Liver (tissue), 9 donors: ENCODE results near the gene CDH4. TPM values are rescaled to one million over a fixed set of nuclear protein-coding genes. Genes with fewer than 3 reads are reported as not detected.

Experiments used
- DNase-seq: peaks from one replicate; pipeline ENCODE4 v3.0.0-alpha.2; 2017; ENCODE audit warnings: low spot score
- H3K27ac ChIP-seq, 2 donors: one replicate each; pipeline ENCODE4 v1.7.0; 2013; ENCODE audit warnings: inconsistent platforms in 2 of 2, low read length in 2 of 2, control low read depth in 1 of 2, low read depth in 1 of 2, mild to moderate bottlenecking in 1 of 2
- H3K27me3 ChIP-seq, 4 donors: one replicate each; pipeline versions ENCODE4 v1.6.1 to v1.7.0; 2013; ENCODE audit warnings: low read length in 3 of 4, inconsistent platforms in 1 of 4, mild to moderate bottlenecking in 1 of 4, moderate library complexity in 1 of 4; ENCODE audit not compliant: control insufficient read depth in 4 of 4, insufficient read depth in 4 of 4
- H3K36me3 ChIP-seq, 4 donors: one replicate each; pipeline versions ENCODE4 v1.6.1 to v1.7.0; 2013; ENCODE audit warnings: low read length in 3 of 4, mild to moderate bottlenecking in 3 of 4, low read depth in 1 of 4, moderate library complexity in 1 of 4; ENCODE audit not compliant: control insufficient read depth in 4 of 4, insufficient read depth in 3 of 4
- H3K4me1 ChIP-seq, 4 donors: one replicate each; pipeline versions ENCODE4 v1.6.1 to v1.7.0; 2013; ENCODE audit warnings: low read length in 3 of 4, mild to moderate bottlenecking in 3 of 4, moderate library complexity in 1 of 4; ENCODE audit not compliant: control insufficient read depth in 4 of 4, insufficient read depth in 4 of 4
- H3K4me3 ChIP-seq, 3 donors: one replicate each; pipeline versions ENCODE4 v1.6.1 to v1.7.0; 2013; ENCODE audit warnings: low read length in 3 of 3, control low read depth in 1 of 3, low read depth in 1 of 3, mild to moderate bottlenecking in 1 of 3
- H3K9ac ChIP-seq, 2 donors: one replicate each; pipeline ENCODE4 v1.7.0; 2013; ENCODE audit warnings: low read length in 2 of 2, mild to moderate bottlenecking in 2 of 2, moderate library complexity in 2 of 2, control low read depth in 1 of 2, low read depth in 1 of 2
- H3K9me3 ChIP-seq, 4 donors: one replicate each; pipeline versions ENCODE4 v1.6.1 to v1.7.0; 2013; ENCODE audit warnings: low read length in 3 of 4; ENCODE audit not compliant: control insufficient read depth in 4 of 4
- EGR1 ChIP-seq, 2 donors: IDR thresholded peaks; 2 replicates each; pipeline ENCODE4 v1.6.1; 2016 to 2018; ENCODE audit warnings: antibody characterized with exemption in 2 of 2, low read depth in 2 of 2
- FOXA2 ChIP-seq: IDR thresholded peaks from 2 replicates; pipeline ENCODE4 v1.6.1; 2016; ENCODE audit warnings: antibody characterized with exemption
- GABPA ChIP-seq, 2 donors: IDR thresholded peaks in 1 of 2; conservative IDR thresholded peaks in 1 of 2; 2 replicates each; pipeline ENCODE4 v1.6.1; 2016; ENCODE audit warnings: antibody characterized with exemption in 2 of 2, mild to moderate bottlenecking in 1 of 2, moderate library complexity in 1 of 2
- HNF4A ChIP-seq, 2 donors: conservative IDR thresholded peaks; 2 replicates each; pipeline ENCODE4 v1.6.1; 2016; ENCODE audit warnings: antibody characterized with exemption in 2 of 2, mild to moderate bottlenecking in 2 of 2
- RAD21 ChIP-seq, 2 donors: IDR thresholded peaks; 2 replicates each; pipeline ENCODE4 v1.6.1; 2016; ENCODE audit warnings: antibody characterized with exemption in 2 of 2, mild to moderate bottlenecking in 2 of 2
- RXRA ChIP-seq, 2 donors: IDR thresholded peaks; 2 replicates each; pipeline ENCODE4 v1.6.1; 2017 to 2018; ENCODE audit warnings: antibody characterized with exemption in 2 of 2, mild to moderate bottlenecking in 1 of 2
- TAF1 ChIP-seq: conservative IDR thresholded peaks from 2 replicates; pipeline ENCODE4 v1.6.1; 2016; ENCODE audit warnings: antibody characterized with exemption, mild to moderate bottlenecking
- YY1 ChIP-seq: IDR thresholded peaks from 2 replicates; pipeline ENCODE4 v1.6.1; 2016; ENCODE audit warnings: antibody characterized with exemption, mild to moderate bottlenecking
- WGBS: extraction: QIAGEN DNeasy Blood & Tissue Kit; methylation state at CpG from one replicate; pipeline ENCODE4 v1.1.7; 2013; 5-methylcytosine and 5-hydroxymethylcytosine counted together
- polyA plus RNA-seq, 2 donors: library from polyadenylated mRNA; stranded (reverse) in 1 of 2; unstranded in 1 of 2; fragments of 200-250 nt in 1 of 2; fragments of >200 nt in 1 of 2; fragmentation: Nextera tagmentation in 1 of 2; extraction: Ambion mirVana in 1 of 2; gene quantifications; one replicate each; pipeline versions ENCODE4 v1.2.1 to v1.2.3, GENCODE V29; 2013 to 2015
- total RNA-seq, 2 donors: library from RNA; depleted of rRNA; stranded (reverse); fragments of >200 nt; gene quantifications; one replicate each; pipeline ENCODE4 v1.2.3, GENCODE V29; 2014
- donor health status: healthy.
- donor health status: healthy.
- donor health status: healthy.
- donor health status: healthy.
- donor health status: healthy.

Gene CDH4
- total and polyA plus RNA-seq, 4 donors: 0.03 to 0.25 (median 0.19) TPM; not detected in 1

DNA sequence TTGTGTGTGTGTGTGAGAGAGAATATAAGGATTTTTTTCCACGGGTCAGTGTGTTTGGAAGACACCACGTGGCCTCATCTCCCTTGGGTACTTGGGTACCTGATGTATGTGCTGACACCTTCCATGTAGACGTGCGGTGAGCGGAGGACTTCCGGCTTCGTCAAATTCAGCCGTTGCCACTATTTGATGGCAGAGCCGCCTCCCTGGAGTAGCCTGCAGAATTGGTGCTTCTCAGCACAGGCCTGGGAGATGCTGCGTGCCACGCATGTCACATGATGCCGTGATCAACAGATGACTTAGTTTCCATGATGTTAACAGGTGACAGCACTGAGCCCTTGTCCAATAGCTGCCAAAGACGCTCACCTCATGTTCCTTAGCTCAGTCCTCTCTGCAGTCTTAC, 69.4 kb downstream of the CDH4 start:
- 85% methylated on average over 13 of the region's 13 CpGs for WGBS
- TF ChIP-seq EGR1 (IDR thresholded peaks at IDR 0.05; ENCODE audit: low read depth in 2 of 2): no peak
- TF ChIP-seq HNF4A (conservative IDR thresholded peaks at IDR 0.05): no peak
- TF ChIP-seq RXRA (IDR thresholded peaks at IDR 0.05): no peak
- TF ChIP-seq FOXA2: no peak
- TF ChIP-seq YY1: no peak
- TF ChIP-seq RAD21 (IDR thresholded peaks at IDR 0.05): no peak
- no peaks in the 10 kb centered on the region for H3K9me3 ChIP-seq
- no peak for DNase-seq
- no peak overlapping the region for H3K27ac ChIP-seq
- no peak overlapping the region for H3K4me3 ChIP-seq
- H3K27me3 ChIP-seq: peaks cover 0 to 3% (median 0%) of the 10 kb centered on the region in 4 donors
- H3K4me1 ChIP-seq: no peaks in the 10 kb centered on the region
- no peaks in the 10 kb centered on the region for H3K36me3 ChIP-seq
- H3K9ac ChIP-seq: no peak overlapping the region

DNA sequence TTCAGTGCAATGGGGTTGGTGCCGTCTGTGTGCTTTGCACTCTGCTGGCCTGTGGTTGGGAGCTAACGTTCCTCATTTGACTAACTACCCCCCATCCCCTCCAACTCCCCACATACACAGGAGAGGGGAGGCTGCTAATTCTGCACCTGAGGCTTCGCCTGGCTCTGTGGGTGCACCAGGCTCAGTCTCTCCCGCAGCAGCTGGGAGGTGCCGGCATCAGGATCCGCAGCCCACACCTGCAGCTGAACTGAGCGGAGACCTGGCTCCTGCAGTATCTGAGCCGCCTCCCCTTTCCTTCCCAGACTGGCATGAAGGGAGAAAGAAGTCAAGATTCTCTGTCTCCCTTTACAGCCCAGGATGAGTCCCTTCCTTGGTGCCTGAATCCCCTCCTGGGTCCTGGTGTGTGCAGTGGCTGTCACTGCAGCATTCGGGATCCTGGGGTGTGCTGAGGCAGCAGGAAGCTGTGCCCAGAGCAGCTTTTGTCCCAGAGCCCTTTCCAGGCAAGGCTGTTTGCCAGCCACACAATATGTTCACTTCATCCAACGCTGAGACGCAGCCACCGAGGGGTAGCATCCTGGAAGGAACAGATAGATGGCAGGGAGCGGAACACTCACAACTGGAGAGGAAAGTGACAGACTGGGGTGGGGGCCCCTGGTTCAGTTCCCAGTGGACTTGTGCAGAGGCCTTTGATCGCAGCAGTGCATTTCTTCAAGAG, 70.2 kb downstream of the CDH4 start:
- no peak for DNase-seq
- Histone ChIP-seq H3K27ac (no peak overlapping the region), H3K4me1 (no peaks in the 10 kb centered on the region), H3K27me3 (peaks cover 0 to 3% (median 0%) of the 10 kb centered on the region in 4 donors), H3K36me3 (no peaks in the 10 kb centered on the region), H3K9me3 (no peaks in the 10 kb centered on the region), H3K4me3 (no peak overlapping the region), H3K9ac (no peak overlapping the region)
- 69% methylated on average over 14 of the region's 14 CpGs for WGBS
- no peak for TF ChIP-seq RAD21 (IDR thresholded peaks at IDR 0.05)
- no peak for TF ChIP-seq TAF1
- no peak for TF ChIP-seq FOXA2

DNA sequence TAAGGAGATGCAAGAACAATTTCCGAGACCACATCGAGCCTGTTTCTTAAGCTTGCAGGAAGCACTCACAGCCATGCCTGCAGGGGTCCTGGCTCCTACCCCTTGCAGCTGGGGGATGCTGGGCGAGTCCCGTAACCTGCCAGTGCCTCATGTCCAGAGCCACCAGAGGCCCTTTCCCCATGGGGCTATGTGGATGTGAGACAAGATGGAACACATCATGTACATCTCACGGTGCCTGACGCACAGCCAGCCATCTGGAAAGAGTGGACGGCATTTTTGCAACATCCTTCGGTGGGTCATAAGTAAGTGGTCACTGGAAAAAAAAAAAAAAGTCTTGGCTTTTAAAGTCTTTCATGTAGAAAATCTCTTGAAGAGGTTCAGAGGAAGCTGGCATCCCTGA, 72.8 kb downstream of the CDH4 start:
- TF ChIP-seq HNF4A (conservative IDR thresholded peaks at IDR 0.05): no peak
- TF ChIP-seq FOXA2: no peak
- TF ChIP-seq GABPA (IDR thresholded peaks at IDR 0.05 in 1 of 2, conservative IDR thresholded peaks at IDR 0.05 in 1 of 2): no peak
- no peak for TF ChIP-seq RXRA (IDR thresholded peaks at IDR 0.05)
- no peaks in the 10 kb centered on the region for H3K36me3 ChIP-seq
- H3K27me3 ChIP-seq: no peaks in the 10 kb centered on the region
- H3K4me1 ChIP-seq: no peaks in the 10 kb centered on the region
- H3K27ac ChIP-seq: no peak overlapping the region
- WGBS: 83% methylated on average over 8 of the region's 8 CpGs
- no peak overlapping the region for H3K9ac ChIP-seq
- no peaks in the 10 kb centered on the region for H3K9me3 ChIP-seq
- no peak for DNase-seq
- no peak overlapping the region for H3K4me3 ChIP-seq

DNA sequence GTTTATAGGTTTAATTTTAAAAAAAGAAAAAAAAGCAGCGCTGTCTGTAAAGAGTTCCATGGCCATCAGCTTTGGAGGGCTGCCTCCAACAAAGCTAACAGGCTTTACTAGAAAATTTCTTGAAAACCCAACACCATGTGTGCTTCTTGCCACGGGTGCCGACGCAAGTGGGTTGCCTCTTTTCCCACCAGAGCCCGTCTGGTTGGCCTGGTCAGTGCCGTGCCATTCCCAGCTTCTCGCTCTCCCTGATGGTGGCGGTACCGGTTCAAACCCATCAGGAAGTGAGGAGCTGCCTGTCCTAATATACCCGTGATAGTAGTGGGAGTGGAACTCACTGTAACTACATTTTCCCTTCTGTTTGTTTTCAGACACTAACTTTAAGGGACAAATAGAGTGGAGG, 73.7 kb downstream of the CDH4 start:
- Histone ChIP-seq H3K36me3 (no peaks in the 10 kb centered on the region), H3K27ac (no peak overlapping the region), H3K27me3 (no peaks in the 10 kb centered on the region), H3K4me3 (no peak overlapping the region), H3K9me3 (no peaks in the 10 kb centered on the region), H3K9ac (no peak overlapping the region), H3K4me1 (no peaks in the 10 kb centered on the region)
- no peak for TF ChIP-seq FOXA2
- WGBS: 70% methylated on average over 10 of the region's 10 CpGs
- no peak for DNase-seq
